ENCODE results near the gene ACTBL2. TPM values are rescaled to one million over a fixed set of nuclear protein-coding genes. Genes with fewer than 3 reads are reported as not detected.
A peak's percentile ranks its signal among the peaks of the same experiment; 100 is the strongest.

ACTBL2 gene
- total RNA-seq, 3 donors from 2014 or later (not counting 1 experiment from before 2014, with no cell fraction given): not detected

GRCh38 chr5:57501414-57502201 is 19.0 kb upstream of the ACTBL2 start:
- no peak overlapping the region for H3K4me3 Mint-ChIP-seq
- H3K4me1 Mint-ChIP-seq: peaks cover 0 to 4% of the 10 kb centered on the region in 2 donors
- intact Hi-C loops (cut with micrococcal nuclease): no loop called here
- no peak for DNase-seq
- H3K27ac Mint-ChIP-seq: no peak overlapping the region
- TF ChIP-seq, protein P1, sequence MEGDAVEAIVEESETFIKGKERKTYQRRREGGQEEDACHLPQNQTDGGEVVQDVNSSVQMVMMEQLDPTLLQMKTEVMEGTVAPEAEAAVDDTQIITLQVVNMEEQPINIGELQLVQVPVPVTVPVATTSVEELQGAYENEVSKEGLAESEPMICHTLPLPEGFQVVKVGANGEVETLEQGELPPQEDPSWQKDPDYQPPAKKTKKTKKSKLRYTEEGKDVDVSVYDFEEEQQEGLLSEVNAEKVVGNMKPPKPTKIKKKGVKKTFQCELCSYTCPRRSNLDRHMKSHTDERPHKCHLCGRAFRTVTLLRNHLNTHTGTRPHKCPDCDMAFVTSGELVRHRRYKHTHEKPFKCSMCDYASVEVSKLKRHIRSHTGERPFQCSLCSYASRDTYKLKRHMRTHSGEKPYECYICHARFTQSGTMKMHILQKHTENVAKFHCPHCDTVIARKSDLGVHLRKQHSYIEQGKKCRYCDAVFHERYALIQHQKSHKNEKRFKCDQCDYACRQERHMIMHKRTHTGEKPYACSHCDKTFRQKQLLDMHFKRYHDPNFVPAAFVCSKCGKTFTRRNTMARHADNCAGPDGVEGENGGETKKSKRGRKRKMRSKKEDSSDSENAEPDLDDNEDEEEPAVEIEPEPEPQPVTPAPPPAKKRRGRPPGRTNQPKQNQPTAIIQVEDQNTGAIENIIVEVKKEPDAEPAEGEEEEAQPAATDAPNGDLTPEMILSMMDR (IDR thresholded peaks at IDR 0.05): no peak
- H3K9me3 ChIP-seq (ENCODE audit: control insufficient read depth, insufficient read depth, low read length): no peaks in the 10 kb centered on the region
- H3K27ac ChIP-seq (ENCODE audit: low read length): no peak overlapping the region
- no peaks in the 10 kb centered on the region for H3K4me1 ChIP-seq (ENCODE audit: control insufficient read depth, insufficient read depth, low read length)
- no peak overlapping the region for H3K4me3 ChIP-seq (ENCODE audit: low read length)
- no peak for ATAC-seq
- peaks cover 6 to 13% of the 10 kb centered on the region in 2 donors for H3K27me3 Mint-ChIP-seq (ENCODE audit: low read depth in 2 of 2)
- no peaks in the 10 kb centered on the region for H3K9me3 Mint-ChIP-seq
- no peaks in the 10 kb centered on the region for H3K36me3 ChIP-seq (ENCODE audit: control insufficient read depth, insufficient read depth, low read length)
- no peaks in the 10 kb centered on the region for H3K27me3 ChIP-seq (ENCODE audit: control insufficient read depth, insufficient read depth, low read length)
- 47% methylated on average over 7 of the region's 7 CpGs for WGBS (ENCODE audit: insufficient coverage)
- no peaks in the 10 kb centered on the region for H3K36me3 Mint-ChIP-seq

DNA sequence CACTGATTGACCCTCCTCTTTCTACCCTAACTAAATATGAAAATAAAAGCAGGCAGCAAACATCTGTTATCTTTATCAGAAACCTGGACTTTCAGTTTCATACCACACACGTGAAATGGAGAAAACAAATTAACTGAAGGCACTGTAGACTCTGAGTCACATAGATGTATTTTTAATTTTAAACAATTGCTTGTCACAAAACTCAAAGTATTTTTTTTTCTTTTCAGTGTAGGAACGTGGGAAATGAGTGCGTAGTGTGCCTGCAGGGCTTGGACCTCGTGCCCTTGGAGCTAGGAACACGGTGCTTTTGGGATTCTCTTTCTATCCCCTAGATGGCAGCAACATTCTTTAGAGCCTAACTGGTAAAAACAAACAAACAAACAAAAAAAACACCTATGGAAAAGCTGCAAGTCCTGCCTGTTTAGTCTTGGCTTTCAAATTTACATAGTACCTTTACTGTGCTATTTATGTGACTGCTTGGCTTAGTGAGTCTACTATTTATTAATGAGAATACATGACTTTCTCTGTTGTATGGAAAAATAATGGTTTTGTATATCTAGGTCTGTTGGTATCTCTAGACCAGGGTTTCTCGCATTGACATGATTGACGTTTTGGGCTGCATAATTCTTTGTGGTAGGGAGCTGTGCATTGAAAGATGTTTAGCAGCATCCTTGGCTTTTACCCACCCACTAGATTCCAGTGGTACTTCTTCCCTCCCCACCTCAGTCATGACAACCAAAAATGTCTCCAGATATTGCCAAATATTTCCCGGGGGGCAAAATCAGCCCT is 16.8 kb upstream of the ACTBL2 start:
- ATAC-seq: peak in 1 of 3 donors; percentile 39
- TF ChIP-seq, protein P1 (IDR thresholded peaks at IDR 0.05): peak; percentile 28
- Mint-ChIP-seq H3K9me3 (no peaks in the 10 kb centered on the region), H3K27ac (peak overlapping the region in 1 of 2 donors; percentile 32), H3K36me3 (no peaks in the 10 kb centered on the region), H3K4me3 (peak overlapping the region; percentile 43), H3K27me3 (ENCODE audit: low read depth in 2 of 2) (peaks cover 12 to 25% of the 10 kb centered on the region in 2 donors), H3K4me1 (peaks cover 0 to 4% of the 10 kb centered on the region in 2 donors)
- WGBS (ENCODE audit: insufficient coverage): 47% methylated on average over 5 of the region's 8 CpGs
- no peaks in the 10 kb centered on the region for H3K9me3 ChIP-seq (ENCODE audit: control insufficient read depth, insufficient read depth, low read length)
- no peaks in the 10 kb centered on the region for H3K27me3 ChIP-seq (ENCODE audit: control insufficient read depth, insufficient read depth, low read length)
- no peaks in the 10 kb centered on the region for H3K4me1 ChIP-seq (ENCODE audit: control insufficient read depth, insufficient read depth, low read length)
- no peaks in the 10 kb centered on the region for H3K36me3 ChIP-seq (ENCODE audit: control insufficient read depth, insufficient read depth, low read length)
- intact Hi-C loops (cut with micrococcal nuclease): loop anchor here (2.0 kb wide), 1 partner anchor 961 kb away; the partner anchor contains the start of gene PLK2
- H3K4me3 ChIP-seq (ENCODE audit: low read length): no peak overlapping the region
- no peak overlapping the region for H3K27ac ChIP-seq (ENCODE audit: low read length)
- DNase-seq: peak in 1 of 2 donors; percentile 44

DNA sequence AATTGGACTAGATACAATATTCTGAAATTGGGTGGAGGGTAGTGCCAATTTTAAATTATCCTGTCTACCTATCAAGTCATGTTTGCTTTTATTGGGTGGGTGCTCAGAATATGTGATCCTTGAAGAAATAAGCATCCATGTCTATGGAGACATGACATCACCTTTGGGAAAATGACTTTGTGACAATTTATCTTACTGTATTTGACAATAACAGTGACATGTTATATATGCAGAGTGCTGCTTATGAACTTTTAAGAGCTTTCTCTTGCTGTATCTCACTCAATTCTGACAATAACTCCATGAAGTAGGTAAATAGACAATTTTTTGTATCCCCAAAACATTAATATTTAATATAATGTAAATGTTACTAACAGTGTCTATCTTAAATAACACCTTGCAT is 15.1 kb upstream of the ACTBL2 start:
- intact Hi-C loops (cut with micrococcal nuclease): loop anchor here (2.0 kb wide), 1 partner anchor 963 kb away; the partner anchor contains the start of gene PLK2
- Histone ChIP-seq H3K9me3 (ENCODE audit: control insufficient read depth, insufficient read depth, low read length) (no peaks in the 10 kb centered on the region), H3K27me3 (ENCODE audit: control insufficient read depth, insufficient read depth, low read length) (no peaks in the 10 kb centered on the region), H3K27ac (ENCODE audit: low read length) (no peak overlapping the region), H3K36me3 (ENCODE audit: control insufficient read depth, insufficient read depth, low read length) (no peaks in the 10 kb centered on the region), H3K4me1 (ENCODE audit: control insufficient read depth, insufficient read depth, low read length) (no peaks in the 10 kb centered on the region), H3K4me3 (ENCODE audit: low read length) (no peak overlapping the region)
- DNase-seq: no peak
- no peaks in the 10 kb centered on the region for H3K9me3 Mint-ChIP-seq
- H3K4me3 Mint-ChIP-seq: no peak overlapping the region
- no peak for ATAC-seq
- H3K4me1 Mint-ChIP-seq: peaks cover 0 to 4% of the 10 kb centered on the region in 2 donors
- no peak overlapping the region for H3K27ac Mint-ChIP-seq
- peaks cover 12 to 41% of the 10 kb centered on the region in 2 donors for H3K27me3 Mint-ChIP-seq (ENCODE audit: low read depth in 2 of 2)
- no peaks in the 10 kb centered on the region for H3K36me3 Mint-ChIP-seq
- TF ChIP-seq, protein P1 (IDR thresholded peaks at IDR 0.05): no peak

Measured in natural killer cell (primary cell).